HG02943 (cell line): ENCODE data around the gene PLAC1.

Experiments used
- ATAC-seq: cut with Tn5 transposase; IDR thresholded peaks from one replicate; pipeline ENCODE4 v1.9.1; 2021; ENCODE audit warnings: mild to moderate bottlenecking, low read depth, moderate library complexity; ENCODE audit not compliant: unreplicated experiment

Gene PLAC1

GRCh38 chrX:134633394-134633793, 24.9 kb downstream of the PLAC1 start:
- ATAC-seq = no peak

GRCh38 chrX:134632355-134632754, 25.9 kb downstream of the PLAC1 start:
- ATAC-seq = no peak

- no peak for ATAC-seq
Observed at GRCh38 chrX:134631426-134632346, 26.6 kb downstream of the PLAC1 start.

- ATAC-seq = no peak
Observed at GRCh38 chrX:134628663-134629062, 29.6 kb downstream of the PLAC1 start.

GRCh38 chrX:134626434-134626833, 31.8 kb downstream of the PLAC1 start:
- ATAC-seq = no peak

- no peak for ATAC-seq
Observed at GRCh38 chrX:134625315-134625718, 33.0 kb downstream of the PLAC1 start.

- ATAC-seq = no peak
Observed at GRCh38 chrX:134624046-134624430, 34.2 kb downstream of the PLAC1 start.

GRCh38 chrX:134623293-134624045, 34.8 kb downstream of the PLAC1 start:
- ATAC-seq = no peak

- no peak for ATAC-seq
Observed at GRCh38 chrX:134622813-134623185, 35.5 kb downstream of the PLAC1 start.

- no peak for ATAC-seq
Observed at GRCh38 chrX:134622056-134622812, 36.0 kb downstream of the PLAC1 start.

GRCh38 chrX:134619838-134620237, 38.4 kb downstream of the PLAC1 start:
- no peak for ATAC-seq

- no peak for ATAC-seq
Observed at GRCh38 chrX:134613396-134613795, 44.9 kb downstream of the PLAC1 start.

GRCh38 chrX:134608153-134608552, 50.1 kb downstream of the PLAC1 start:
- no peak for ATAC-seq

- ATAC-seq = no peak
Observed at GRCh38 chrX:134607523-134607922, 50.7 kb downstream of the PLAC1 start.

GRCh38 chrX:134604701-134605311, 53.5 kb downstream of the PLAC1 start:
- no peak for ATAC-seq

GRCh38 chrX:134603806-134604700, 54.2 kb downstream of the PLAC1 start:
- ATAC-seq = no peak

- no peak for ATAC-seq
Observed at GRCh38 chrX:134602410-134602809, 55.9 kb downstream of the PLAC1 start.

- ATAC-seq = no peak
Observed at GRCh38 chrX:134601240-134601765, 57.0 kb downstream of the PLAC1 start.

GRCh38 chrX:134600714-134601113, 57.6 kb downstream of the PLAC1 start:
- no peak for ATAC-seq
